Measurements from ENCODE around the gene FEV.

FEV gene

DNA sequence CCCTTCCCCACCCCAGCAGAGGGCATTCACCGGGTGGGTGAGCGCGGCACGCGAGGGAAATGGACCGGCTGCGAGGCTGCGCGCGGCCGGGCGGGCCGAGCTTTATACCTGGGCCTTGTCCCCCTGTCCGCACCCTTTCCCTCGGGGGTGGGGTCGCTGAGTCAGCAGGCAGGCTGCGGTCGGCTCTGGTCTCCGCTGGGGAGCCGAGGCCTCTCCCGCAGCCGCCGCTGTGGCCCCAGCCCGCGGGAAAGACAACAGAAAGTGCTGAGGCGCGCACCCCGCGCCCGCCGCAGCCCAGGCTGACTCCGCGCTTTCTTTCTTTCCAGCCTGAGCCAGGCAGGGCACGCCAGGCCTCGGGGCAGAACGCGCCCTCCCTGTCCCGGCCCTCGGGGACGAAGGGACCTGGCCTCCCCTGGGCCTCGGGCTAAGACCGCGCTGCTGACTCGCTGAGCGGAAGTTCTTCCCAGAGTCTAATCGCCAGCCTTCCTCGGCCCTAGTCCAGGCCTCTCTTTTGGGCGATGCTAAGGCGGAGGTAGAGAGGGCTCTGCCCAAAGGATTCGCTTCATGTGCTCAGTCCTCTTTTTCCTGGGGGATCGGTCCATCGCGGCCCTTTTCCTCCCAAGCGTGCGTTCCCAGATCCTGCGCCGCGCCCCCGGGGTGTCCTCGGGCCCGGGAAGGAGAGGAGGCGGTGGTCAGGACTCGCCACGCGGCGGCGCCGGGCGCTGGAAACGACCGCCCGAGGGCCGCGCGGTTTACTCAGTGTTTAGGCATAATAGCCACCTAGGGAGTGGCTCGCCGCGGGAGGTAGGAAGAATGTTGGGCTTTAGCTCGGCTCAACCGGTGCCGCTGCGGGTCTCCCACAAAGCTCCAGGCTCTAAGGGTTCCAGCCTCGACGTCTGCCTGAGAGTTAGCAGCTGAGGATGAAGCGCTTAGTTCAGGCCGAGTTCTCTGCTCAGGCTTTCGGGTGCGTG lies 8.6 kb upstream of the FEV start, which contains the start of gene CRYBA2:
TSS of gene CRYBA2 (minus strand) at position 78 of the 971 bp plus-strand sequence. CDS start 246 bp downstream, outside the sequence.
- DNase-seq (ENCODE audit: extremely low read depth in 1 of 2, low read depth in 1 of 2) = no peak

DNA sequence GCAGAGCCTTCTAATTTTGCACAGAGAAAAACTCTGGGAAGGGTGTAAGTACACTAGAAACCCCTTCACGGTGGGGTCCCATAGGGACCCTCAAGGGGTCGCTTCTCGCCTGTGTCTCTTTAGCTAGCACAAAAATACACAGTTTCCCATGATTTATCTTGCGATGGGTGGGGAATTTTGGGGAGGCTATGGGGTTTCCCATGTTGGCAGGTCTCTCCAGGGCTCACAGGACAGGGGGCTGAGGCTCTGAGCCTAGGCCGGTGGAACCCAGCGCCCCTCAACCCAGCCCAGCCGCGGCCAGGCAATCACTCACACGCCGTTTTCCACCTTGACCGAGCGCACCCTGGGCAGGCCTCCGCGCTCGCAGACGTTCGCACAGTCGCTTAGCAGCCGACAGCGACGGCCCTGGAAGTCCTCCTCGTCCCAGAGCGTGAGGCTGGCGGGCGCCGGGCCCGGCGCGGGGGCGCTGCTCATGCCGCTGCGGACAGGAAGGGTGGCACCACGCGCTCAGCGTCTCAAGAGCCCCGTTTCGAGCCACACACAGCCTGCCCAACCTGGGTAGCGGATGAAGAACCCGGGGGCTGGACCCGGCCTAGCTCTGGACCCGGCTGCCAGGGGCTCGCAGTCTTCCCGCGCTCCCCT lies 7.8 kb upstream of the FEV start:
- no peak for DNase-seq (ENCODE audit: extremely low read depth in 1 of 2, low read depth in 1 of 2)

DNA sequence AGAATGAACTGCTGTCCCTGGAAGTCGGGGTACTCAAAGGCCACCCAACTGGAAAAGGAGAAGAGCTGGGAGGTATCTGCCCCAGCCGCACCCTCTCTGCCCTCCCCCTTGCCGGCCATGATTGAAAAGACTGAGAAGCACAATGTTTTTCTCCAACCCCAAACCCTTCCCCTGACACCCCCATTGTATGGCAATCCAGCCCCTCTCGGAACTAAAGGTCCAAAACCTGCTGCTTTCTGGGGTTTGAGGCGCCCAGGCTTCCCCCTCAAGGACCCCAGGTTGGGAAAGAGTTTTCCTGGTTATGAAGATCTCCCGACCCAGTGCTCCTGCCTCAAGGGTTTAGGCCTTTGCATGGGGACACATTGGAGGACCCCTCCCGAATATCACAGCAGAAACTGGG lies 7.2 kb upstream of the FEV start:
- no peak for DNase-seq (ENCODE audit: extremely low read depth in 1 of 2, low read depth in 1 of 2)

DNA sequence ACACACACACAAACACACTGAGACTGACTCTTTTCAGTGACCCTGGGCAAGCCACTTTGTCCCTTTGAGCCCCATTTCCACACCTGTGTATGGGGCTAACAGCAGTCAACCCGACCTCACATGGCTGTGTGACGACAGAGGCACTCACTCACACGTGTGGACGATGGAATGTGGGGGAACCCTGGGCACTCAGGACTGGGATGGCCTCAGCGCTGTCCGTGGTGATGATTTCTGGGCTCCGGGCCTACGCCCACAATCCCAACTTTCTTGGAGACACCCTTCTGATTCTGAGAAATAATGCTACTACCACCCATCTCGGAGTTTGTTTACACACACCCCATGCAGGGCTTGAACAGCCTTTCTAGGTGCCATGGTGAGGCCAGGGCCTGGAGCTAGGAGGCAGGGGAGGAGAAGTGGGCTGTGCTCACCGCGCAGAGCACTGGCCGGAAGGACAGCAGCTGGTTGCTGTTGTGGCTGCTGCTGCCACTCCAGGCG lies 6.7 kb upstream of the FEV start:
- no peak for DNase-seq (ENCODE audit: extremely low read depth in 1 of 2, low read depth in 1 of 2)

DNA sequence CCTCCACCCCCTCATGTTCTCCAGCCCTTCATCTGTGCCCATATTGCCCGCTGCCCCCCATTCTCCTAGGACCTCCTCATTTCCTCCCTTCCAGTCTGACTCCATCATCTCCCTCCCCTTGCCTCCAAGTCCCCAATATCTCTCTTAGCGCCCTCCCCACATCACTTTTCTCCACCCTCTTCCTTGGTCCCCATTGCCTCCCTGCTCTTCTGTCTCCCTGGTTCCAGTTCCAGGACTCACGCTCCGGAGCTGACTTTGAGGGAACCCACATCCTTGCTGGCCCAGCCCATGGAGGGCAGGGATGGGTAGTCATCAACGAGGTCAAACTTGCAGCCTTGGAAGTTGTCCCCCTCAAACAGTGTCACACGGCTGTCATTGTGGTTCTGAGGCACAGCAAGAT lies 5.6 kb upstream of the FEV start:
- no peak for DNase-seq (ENCODE audit: extremely low read depth in 1 of 2, low read depth in 1 of 2)

DNA sequence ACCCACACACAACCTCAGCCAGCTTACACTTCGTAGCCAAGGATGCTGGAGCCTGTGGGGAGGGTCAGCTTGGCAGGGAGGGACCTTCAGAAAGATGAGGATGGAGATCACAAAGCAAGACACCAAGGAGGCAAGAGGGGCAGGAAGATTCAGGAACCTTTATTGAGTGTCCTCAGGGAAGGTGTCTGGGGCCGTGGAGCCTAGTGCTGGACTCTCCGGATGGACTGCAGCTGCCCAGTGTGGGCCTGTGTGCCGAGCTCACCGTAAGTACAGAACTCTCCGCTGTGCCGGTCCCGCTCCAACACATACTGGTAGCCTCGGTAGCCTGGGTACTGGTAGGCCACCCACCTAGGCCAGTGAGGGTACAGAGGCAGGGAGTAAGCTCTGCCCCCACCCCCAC lies 5.1 kb upstream of the FEV start:
- DNase-seq (ENCODE audit: extremely low read depth in 1 of 2, low read depth in 1 of 2) = no peak

DNA sequence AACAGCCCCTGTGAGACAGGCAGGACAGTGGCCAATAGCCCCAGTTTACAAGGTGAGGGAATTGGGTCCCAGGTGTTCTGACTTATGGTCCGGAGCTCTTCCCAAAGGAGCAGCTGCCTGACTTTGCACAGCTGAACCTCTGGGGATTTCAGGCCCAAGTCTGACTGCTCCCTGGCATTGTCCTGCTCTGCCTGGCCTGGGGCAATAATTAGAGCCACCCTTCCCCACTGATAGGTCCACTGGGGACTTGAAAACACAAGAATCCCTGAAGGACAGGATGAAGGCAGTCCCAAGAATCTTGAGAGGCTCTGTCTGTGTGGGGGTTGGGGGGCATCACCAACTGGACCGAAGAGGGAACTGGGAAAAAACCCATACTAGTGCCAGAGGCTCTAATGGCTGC lies 3.7 kb upstream of the FEV start:
- no peak for DNase-seq (ENCODE audit: extremely low read depth in 1 of 2, low read depth in 1 of 2)

DNA sequence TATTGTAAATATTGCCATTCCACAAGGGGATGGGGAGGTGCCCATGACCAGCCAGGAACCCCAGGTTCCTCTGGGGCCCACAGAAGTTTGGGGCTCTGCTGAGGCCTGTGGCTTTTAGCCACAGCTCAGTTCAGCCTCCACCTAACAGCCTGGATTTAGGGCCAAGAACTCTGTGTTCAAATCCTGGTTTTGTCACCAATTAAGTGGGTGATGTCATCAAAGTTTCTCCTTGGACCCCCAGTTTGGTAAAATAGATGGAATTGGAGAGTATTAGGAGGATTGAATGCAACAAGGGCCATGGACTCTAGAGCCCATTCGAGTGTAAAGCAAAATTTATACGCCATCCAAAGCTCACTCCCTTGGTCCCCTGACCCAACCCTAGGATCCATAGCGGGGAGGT lies 3.2 kb upstream of the FEV start:
- DNase-seq (ENCODE audit: extremely low read depth in 1 of 2, low read depth in 1 of 2) = no peak

DNA sequence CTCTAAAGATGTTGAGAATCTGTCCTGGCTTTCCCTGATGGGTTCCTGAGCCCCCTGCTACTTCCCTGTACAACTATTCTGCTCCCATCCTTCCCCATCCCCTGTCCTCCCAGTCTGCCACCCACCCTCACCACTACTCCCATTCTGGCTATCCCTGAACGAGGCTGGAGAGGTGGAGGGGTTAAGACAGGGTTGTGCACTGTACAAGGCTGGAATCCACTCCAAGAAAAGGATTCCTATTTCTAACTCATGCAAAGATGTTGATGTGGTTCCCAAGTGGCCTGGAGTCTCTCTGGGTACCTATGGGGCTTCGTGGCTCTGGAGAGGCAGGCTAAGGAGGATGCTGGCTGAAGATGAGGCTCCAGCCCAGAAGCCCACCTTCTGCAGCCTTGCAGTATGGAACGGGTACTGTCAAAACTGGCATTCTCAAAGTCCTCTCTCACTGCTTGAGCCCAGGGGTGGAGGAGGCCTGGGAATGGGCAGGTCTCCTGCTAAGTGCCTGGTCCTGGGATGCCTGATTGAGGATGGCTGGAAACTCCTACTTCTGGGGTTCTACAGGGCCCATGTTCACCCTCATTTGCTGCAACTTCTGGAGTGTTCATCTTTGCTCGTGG lies 1.3 kb upstream of the FEV start:
- no peak for DNase-seq (ENCODE audit: extremely low read depth in 1 of 2, low read depth in 1 of 2)

DNA sequence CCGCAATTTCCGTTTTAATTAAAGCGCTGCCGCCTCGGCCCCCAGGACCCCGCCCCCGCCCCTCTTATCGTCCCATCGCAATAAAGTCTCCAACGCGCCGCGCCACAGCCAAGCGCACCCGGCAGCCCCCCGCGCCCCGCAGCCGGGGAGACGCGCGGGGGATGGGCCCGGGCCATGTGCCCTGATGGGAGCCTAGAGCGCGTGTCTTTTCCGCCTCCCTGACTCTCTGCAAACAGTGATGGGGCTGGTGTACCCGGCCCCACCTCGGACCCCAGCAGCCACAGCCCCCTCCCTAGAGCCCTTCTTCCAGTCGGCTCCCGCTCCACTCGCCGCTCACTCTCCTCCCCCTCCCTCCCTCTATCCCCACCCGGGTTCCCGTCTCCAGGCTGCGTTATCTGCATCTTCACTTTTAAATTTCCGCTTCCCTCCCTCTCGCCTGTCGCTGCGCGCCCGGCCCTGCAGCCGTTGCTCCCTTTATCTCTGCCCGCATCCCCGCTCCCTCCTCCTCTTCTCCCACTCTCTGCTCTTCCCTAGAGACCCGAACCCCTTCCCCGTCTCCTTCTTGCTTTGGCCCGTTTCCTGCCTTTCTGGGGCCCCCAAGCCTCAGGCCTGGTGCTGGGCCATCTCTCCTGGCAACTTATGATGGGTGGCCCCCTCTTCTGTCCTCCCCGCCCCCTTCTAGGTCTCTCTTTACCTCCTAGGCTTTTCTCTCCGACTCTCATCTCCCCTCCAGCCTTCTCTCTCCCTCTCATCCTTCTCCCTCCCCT lies 524 bp upstream of the FEV start:
- DNase-seq (ENCODE audit: extremely low read depth in 1 of 2, low read depth in 1 of 2) = no peak

DNA sequence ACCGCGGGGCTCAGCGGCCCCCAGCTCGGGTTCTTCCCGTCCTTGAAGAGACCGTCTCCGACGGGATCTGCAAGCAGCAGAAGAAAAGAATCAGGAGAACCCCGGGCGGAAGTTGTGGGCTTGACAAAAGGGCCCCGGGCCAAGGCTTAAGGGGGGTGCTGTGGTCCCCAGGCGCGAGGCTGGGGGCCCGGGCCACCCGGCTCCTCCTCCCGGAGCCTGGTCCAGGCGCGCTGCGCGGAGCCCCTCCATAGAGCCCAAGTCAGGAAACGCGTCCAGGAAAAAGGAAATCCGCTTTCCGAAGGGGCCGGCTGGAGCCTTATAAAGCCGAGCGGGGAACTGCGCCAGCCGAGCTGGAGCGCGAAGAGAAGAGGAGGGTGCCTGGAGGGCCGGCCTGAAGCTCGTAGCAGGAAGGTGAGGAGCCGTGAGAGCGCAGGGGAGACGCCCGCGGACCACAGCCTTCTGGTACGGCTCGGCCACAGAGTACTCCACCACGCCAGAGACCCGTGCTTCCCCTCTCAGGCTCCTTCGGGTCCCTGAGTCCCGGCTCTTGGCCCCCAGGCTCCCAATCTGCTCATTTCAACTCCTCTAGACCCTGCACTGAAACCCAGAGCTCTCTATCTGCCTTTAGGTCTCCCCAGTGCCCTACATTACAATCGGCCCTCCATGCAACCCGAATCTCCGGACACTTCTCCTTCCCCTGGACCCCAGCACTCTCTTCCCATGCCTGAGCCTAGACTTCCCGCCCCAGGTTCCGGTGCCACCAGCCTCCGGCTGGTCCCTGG lies 554 bp downstream of the FEV start:
- DNase-seq (ENCODE audit: extremely low read depth in 1 of 2, low read depth in 1 of 2) = no peak

DNA sequence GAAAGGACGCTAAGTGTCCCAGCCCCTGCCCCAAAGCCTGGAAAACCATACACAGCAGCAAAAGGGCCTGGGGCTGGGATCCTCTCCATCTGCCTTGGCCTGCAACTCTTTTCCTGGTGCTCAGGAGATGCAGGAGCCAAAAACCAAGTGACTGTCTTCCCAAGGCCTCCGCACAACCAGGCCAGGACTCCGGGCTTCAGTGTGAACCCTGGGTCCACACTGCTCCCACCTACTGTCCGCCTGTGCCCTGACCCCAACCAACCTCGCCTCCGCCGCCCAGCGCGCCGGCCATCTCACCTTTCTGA lies 1.1 kb downstream of the FEV start:
- DNase-seq (ENCODE audit: extremely low read depth in 1 of 2, low read depth in 1 of 2) = no peak

DNA sequence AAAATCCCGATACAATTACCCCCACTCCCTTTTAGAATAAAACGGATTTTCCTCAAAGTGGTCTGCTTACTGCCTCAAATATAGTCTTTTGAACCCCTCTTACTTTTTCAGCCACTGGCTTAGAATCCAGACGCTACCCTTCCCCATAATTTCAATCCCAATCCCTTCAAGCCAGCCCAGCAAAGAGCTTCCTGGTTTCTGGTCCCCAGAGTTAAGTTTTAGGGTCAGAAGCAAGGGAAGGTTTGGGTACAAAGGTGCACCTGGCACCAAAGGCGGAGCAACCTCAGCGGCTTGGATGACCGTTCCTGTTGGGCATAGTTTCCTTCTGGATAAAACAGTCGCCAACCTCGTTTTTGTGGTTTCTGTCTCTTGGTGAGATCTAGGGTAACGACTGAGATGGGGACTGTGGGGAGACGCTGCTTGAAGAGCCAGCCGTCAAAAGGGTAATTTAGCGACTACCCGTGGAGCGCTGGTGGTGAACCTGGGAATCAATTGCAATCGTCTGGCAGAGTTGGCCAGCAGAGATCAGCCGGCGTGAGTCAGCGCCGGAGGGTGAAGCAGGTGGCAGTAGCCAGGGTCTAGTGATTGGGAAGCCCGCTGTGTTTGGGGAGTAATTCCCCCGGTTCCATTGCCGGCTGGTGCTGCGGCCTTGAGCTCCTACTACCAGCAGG lies 1.6 kb downstream of the FEV start:
- DNase-seq (ENCODE audit: extremely low read depth in 1 of 2, low read depth in 1 of 2) = no peak

DNA sequence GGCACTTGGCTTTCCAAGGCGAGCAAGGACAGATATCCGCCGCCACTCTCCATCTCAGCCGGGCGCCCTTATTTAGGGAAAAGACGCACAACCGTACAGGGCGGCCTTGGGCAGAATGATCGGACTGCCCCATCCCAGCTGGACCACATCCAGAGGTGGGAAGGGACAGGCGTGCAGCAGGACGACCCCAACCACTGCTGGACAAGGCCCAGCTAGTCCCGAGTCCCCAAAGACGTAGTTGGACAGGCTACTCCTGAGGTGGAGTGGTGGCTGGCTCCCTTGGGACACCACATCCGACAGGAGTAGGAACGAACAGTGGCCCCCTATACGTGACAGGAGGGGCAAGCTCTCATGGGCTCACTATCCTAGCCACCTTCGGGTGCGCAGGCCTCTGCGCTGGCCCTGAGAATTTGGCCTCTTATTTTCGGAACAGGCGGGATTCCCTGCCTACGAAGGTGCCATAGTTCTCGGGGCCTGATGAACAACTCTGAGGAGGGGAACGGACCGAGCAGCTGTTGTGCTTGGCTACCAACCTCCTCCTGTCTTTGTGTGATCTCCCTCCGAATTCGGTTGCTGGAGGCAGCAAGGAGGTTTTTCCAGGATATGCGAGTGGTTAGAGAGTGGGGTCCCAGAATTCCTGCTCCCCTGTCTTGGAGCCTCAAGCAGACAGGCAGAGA lies 2.3 kb downstream of the FEV start:
- DNase-seq (ENCODE audit: extremely low read depth in 1 of 2, low read depth in 1 of 2) = no peak

DNA sequence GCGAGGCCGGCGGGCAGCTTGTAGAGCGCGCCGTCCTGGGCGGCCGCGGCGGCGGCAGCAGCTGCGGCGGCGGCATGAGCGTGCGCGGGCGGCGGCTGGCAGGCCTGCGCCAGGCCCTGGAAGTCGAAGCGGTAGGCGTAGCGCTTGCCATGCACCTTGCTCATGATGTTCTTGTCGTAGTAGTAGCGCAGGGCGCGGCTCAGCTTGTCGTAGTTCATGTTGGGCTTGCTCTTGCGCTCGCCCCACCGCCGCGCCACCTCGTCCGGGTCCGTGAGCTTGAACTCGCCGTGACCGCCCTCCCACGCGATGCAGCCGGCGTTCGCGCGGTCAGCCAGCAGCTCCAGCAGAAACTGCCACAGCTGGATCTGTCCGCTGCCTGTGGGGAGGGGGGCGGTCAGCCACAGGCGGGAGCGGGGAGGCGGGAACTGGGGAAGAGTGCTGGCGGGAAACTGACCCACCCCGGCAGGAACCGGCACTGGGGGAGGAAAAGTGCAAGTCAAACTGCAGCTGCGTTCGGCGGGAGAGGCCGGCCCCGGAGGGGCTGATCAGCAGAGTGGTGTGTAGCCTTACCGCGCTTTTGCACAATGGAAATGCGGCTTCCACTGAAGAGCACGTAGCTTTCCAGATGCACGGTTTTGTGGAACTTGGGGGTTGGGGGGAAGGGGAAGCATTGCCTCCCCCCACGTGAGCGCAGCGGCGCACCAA lies 3.0 kb downstream of the FEV start:
- no peak for DNase-seq (ENCODE audit: extremely low read depth in 1 of 2, low read depth in 1 of 2)

DNA sequence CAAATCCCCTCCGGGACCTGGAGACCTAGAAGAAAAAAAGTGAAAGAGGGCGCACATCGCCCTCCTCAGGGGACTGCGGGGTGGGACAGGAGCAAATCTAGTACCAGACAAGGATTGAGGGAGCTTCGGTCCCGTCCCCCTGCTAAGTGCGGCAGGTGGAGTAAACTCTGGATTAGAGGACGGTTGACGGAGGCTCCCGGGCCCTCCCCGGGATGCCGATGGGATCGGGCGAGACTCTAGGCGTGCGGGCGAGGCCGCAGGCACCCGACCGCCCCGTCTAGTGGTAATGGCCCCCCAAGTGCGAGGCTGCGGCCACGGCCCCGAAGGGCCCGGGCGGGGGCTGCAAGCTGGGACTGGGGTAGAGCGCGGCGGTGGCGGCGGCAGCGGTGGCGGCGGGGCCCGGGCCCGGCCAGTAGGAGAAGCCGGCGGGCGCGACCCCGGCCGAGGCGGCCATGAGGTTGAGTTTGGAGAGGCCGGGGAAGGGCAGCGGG lies 3.5 kb downstream of the FEV start:
- no peak for DNase-seq (ENCODE audit: extremely low read depth in 1 of 2, low read depth in 1 of 2)

DNA sequence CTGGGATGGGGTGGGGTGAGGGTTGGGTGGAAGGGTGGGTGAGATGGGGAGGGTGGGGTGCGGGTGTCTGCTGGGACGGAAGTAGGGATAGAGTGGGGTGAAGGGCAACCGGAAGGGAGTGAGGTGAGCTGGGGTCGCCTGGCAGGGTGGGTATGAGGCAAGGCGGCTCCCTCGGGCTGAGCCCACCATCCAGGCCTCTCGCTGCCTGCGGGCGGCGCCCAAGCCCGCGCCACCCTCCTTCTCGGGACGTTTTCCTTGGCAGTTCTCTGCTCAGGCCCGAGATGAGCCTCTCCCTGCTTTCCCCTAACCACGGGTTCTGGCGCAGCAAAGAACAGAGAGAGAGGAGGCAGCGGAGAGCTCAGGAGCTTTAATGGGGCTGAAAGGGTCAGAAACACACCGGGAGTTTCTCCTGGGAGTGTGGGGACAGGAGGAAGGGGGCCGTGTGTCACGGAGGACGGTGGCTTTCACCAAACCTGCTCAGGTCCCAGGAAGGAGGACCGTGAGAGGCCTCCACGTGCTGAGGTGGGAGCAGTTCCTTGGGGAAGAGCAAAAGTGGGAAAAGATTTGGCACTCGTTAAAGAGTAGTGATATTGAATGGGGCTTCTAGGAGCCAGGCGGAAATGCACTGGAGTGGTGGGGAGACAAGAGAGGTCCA lies 4.1 kb downstream of the FEV start:
- DNase-seq (ENCODE audit: extremely low read depth in 1 of 2, low read depth in 1 of 2) = no peak

Measured in stimulated activated CD8-positive, alpha-beta memory T cell treated with anti-CD3 and anti-CD28 coated beads, Interleukin-7, amount 100 ng/mL, for 48 hours (primary cell).